ENCODE data around the gene IGFLR1. TPM values are rescaled to one million over a fixed set of nuclear protein-coding genes. Genes with fewer than 3 reads are reported as not detected.

IGFLR1 gene
- total and polyA plus RNA-seq, 2 donors (not counting 3 experiments of a cell fraction or from before 2014, with no cell fraction given) = 2.6 to 7.6 TPM

GRCh38 chr19:35738021-35738886, 4.0 kb downstream of the IGFLR1 start:
- no peak for DNase-seq (ENCODE audit: low read depth, low spot score)
- TF ChIP-seq MYC (IDR thresholded peaks at IDR 0.05; ENCODE audit: low read depth, low read length) = no peak
- no peak overlapping the region for H3K27ac ChIP-seq (ENCODE audit: insufficient read depth, low read depth, low read length)
- dilution Hi-C loops (cut with MboI; ENCODE audit: extremely low pct_ligation_motif_present, low sequenced_read_pairs) (no loop called here), intact Hi-C loops (cut with micrococcal nuclease) (no loop called here)
- no peak overlapping the region for H2AFZ ChIP-seq (ENCODE audit: low read depth, low read length)
- TSS peak; percentile 68 for BruUV-seq (replicated peaks)
- H4K20me1 ChIP-seq (replicated peaks; ENCODE audit: control insufficient read depth, extremely low read depth, insufficient read depth, low read length) = no peaks in the 10 kb centered on the region
- ChIA-PET CTCF (interaction anchor here (1.0 kb wide), 1 partner anchor 10 kb away, joined by 3 read pairs; the partner anchor contains the start of gene LIN37), POLR2A (no interaction called here)
- no peak for FAIRE-seq
- H3K79me2 ChIP-seq (ENCODE audit: control insufficient read depth, insufficient read depth, low read length) = no peaks in the 10 kb centered on the region
- no peaks in the 10 kb centered on the region for H3K27me3 ChIP-seq (ENCODE audit: control insufficient read depth in 2 of 2, insufficient read depth in 2 of 2, low read length in 2 of 2)
- H3K9ac ChIP-seq (replicated peaks; ENCODE audit: extremely low read depth, insufficient read depth, low read length) = no peak overlapping the region
- H3K4me1 ChIP-seq (ENCODE audit: control insufficient read depth, extremely low read depth, insufficient read depth, low read length) = peaks cover 11% of the 10 kb centered on the region
- H3K4me2 ChIP-seq (ENCODE audit: insufficient read depth, low read length) = no peak overlapping the region
- H3K36me3 ChIP-seq (ENCODE audit: control insufficient read depth in 2 of 2, extremely low read depth in 1 of 2, insufficient read depth in 2 of 2, low read length in 2 of 2) = peaks cover 7 to 39% of the 10 kb centered on the region in 2 experiments
- H3K4me3 ChIP-seq (replicated peaks in 1 of 3; ENCODE audit: insufficient read depth in 1 of 3, low read depth in 1 of 3, low read length in 3 of 3) = no peak overlapping the region
- H3K9me3 ChIP-seq (replicated peaks; ENCODE audit: control insufficient read depth, insufficient read depth, low read length) = no peaks in the 10 kb centered on the region
- H3K9me1 ChIP-seq (replicated peaks; ENCODE audit: control insufficient read depth, extremely low read depth, insufficient read depth, low read length) = no peaks in the 10 kb centered on the region

- no peaks in the 10 kb centered on the region for H4K20me1 ChIP-seq (replicated peaks; ENCODE audit: control insufficient read depth, extremely low read depth, insufficient read depth, low read length)
- intact Hi-C loops (cut with micrococcal nuclease) = no loop called here
- CTCF ChIA-PET = interaction anchor here (1.0 to 1.8 kb wide), 2 partner anchors 11 to 42 kb away, joined by 3 to 4 read pairs; partner anchors contain the start of gene LIN37
- peaks cover 11% of the 10 kb centered on the region for H3K4me1 ChIP-seq (ENCODE audit: control insufficient read depth, extremely low read depth, insufficient read depth, low read length)
- no peak overlapping the region for H3K4me3 ChIP-seq (replicated peaks in 1 of 3; ENCODE audit: insufficient read depth in 1 of 3, low read depth in 1 of 3, low read length in 3 of 3)
- H3K9me1 ChIP-seq (replicated peaks; ENCODE audit: control insufficient read depth, extremely low read depth, insufficient read depth, low read length) = no peaks in the 10 kb centered on the region
- H3K9me3 ChIP-seq (replicated peaks; ENCODE audit: control insufficient read depth, insufficient read depth, low read length) = no peaks in the 10 kb centered on the region
- no TSS peak for BruUV-seq (replicated peaks)
- POLR2A ChIA-PET = no interaction called here
- DNase-seq (ENCODE audit: low read depth, low spot score) (no peak), FAIRE-seq (no peak)
- no peaks in the 10 kb centered on the region for H3K27me3 ChIP-seq (ENCODE audit: control insufficient read depth in 2 of 2, insufficient read depth in 2 of 2, low read length in 2 of 2)
- H3K36me3 ChIP-seq (ENCODE audit: control insufficient read depth in 2 of 2, extremely low read depth in 1 of 2, insufficient read depth in 2 of 2, low read length in 2 of 2) = peaks cover 9 to 41% of the 10 kb centered on the region in 2 experiments
- TF ChIP-seq GATA2 (IDR thresholded peaks at IDR 0.05; ENCODE audit: insufficient read depth, insufficient read length, low read depth, low read length) = no peak
- no peak for TF ChIP-seq JUN (IDR thresholded peaks at IDR 0.05; ENCODE audit: borderline replicate concordance, insufficient read depth, insufficient read length, low read depth)
- TF ChIP-seq MYC (IDR thresholded peaks at IDR 0.05; ENCODE audit: low read depth, low read length) = no peak
- no peak for TF ChIP-seq POLR2A (IDR thresholded peaks at IDR 0.05; ENCODE audit: low read depth, low read length)
- no peak for TF ChIP-seq EZH2 (IDR thresholded peaks at IDR 0.05; ENCODE audit: borderline replicate concordance, low read depth, low read length, severe bottlenecking)
- no peak for TF ChIP-seq FOS (IDR thresholded peaks at IDR 0.05; ENCODE audit: borderline replicate concordance, insufficient read depth, low read length)
- no peak for TF ChIP-seq CTCF (IDR thresholded peaks at IDR 0.05; ENCODE audit: extremely low read depth in 1 of 2, insufficient read depth in 1 of 2, low read depth in 1 of 2, low read length in 2 of 2)
- no peak for TF ChIP-seq POLR2AphosphoS5 (IDR thresholded peaks at IDR 0.05; ENCODE audit: insufficient read depth, low read depth, low read length)
- H3K9ac ChIP-seq (replicated peaks; ENCODE audit: extremely low read depth, insufficient read depth, low read length) = no peak overlapping the region
- dilution Hi-C loops (cut with MboI; ENCODE audit: extremely low pct_ligation_motif_present, low sequenced_read_pairs) = no loop called here
- H3K79me2 ChIP-seq (ENCODE audit: control insufficient read depth, insufficient read depth, low read length) = no peaks in the 10 kb centered on the region
- no peak overlapping the region for H3K27ac ChIP-seq (ENCODE audit: insufficient read depth, low read depth, low read length)
- no peak overlapping the region for H3K4me2 ChIP-seq (ENCODE audit: insufficient read depth, low read length)
- H2AFZ ChIP-seq (ENCODE audit: low read depth, low read length) = no peak overlapping the region
These were observed 5.1 kb downstream of the IGFLR1 start for GRCh38 chr19:35736913-35737886.
